Measurements from ENCODE around the gene RPS2. TPM values are rescaled to one million over a fixed set of nuclear protein-coding genes. Genes with fewer than 3 reads are reported as not detected.

The RPS2 gene
- total RNA-seq, 1 experiment from 2014 or later = 3,874 TPM

DNA sequence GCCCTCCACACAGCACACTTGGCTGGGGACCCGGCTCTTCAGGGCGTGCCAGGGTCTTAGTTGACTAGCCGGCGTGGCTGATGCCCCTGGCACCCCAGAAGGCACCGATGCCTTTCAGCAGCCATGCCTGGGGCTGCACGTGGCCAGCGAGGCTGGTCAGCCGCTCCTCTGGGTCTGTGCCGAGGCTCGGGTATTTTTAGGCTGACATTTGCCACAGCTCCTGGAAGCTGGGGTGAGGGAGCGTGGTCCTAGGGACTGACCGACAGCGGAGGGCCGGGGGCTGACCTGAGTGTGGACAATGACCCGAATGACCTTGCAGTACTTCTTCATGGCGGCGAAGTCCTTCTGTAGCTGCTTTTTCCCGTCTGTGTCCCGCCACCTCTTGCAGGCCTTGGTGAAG, 14.1 kb downstream of the RPS2 start:
- Histone ChIP-seq H2BK12ac (ENCODE audit: insufficient read length, low read depth, low read length) (no peak overlapping the region), H4K5ac (ENCODE audit: insufficient read length, low read depth, low read length) (no peak overlapping the region)
- H3K9me3 Mint-ChIP-seq = peaks cover 0 to 3% of the 10 kb centered on the region in 2 experiments; a peak in 2 of 5 replicates

More for the DNA sequence above, 14.1 kb downstream of the RPS2 start:
- Histone ChIP-seq H3K79me2 (ENCODE audit: insufficient read depth, low read length) (no peaks in the 10 kb centered on the region), H2BK5ac (ENCODE audit: insufficient read length, low read length) (no peak overlapping the region), H4K91ac (ENCODE audit: insufficient read length, low read depth, low read length) (no peak overlapping the region), H3K79me1 (ENCODE audit: insufficient read depth, low read depth, low read length, poor library complexity, severe bottlenecking) (no peaks in the 10 kb centered on the region), H4K8ac (replicated peaks; ENCODE audit: insufficient read length, low read depth, low read length) (no peak overlapping the region), H2BK120ac (ENCODE audit: low read depth, low read length, poor library complexity, severe bottlenecking) (no peak overlapping the region), H3K56ac (ENCODE audit: insufficient read length, low read depth, low read length) (no peak overlapping the region), H2AFZ (ENCODE audit: low read length) (no peak overlapping the region), H3K27ac (ENCODE audit: insufficient read length, low read depth, low read length) (no peak overlapping the region), H2BK20ac (ENCODE audit: low read depth, low read length, poor library complexity, severe bottlenecking) (no peak overlapping the region), H3K9me3 (ENCODE audit: control insufficient read depth, low read depth, low read length) (no peaks in the 10 kb centered on the region), H3K23ac (ENCODE audit: insufficient read length, low read depth, low read length) (no peak overlapping the region), H3K23me2 (ENCODE audit: insufficient read length, low read depth, low read length, poor library complexity, severe bottlenecking) (no peaks in the 10 kb centered on the region), H3K4me1 (ENCODE audit: insufficient read depth, low read length) (no peaks in the 10 kb centered on the region), H2BK15ac (ENCODE audit: low read depth, low read length) (no peak overlapping the region), H3K18ac (ENCODE audit: insufficient read length, low read depth, low read length) (no peak overlapping the region), H3K27me3 (ENCODE audit: insufficient read depth, low read length) (no peaks in the 10 kb centered on the region), H2AK5ac (ENCODE audit: insufficient read length, low read length) (no peak overlapping the region), H3K4me2 (ENCODE audit: insufficient read depth, insufficient read length, low read length) (no peak overlapping the region), H4K20me1 (ENCODE audit: control insufficient read depth, insufficient read depth, insufficient read length) (no peaks in the 10 kb centered on the region), H3K14ac (ENCODE audit: insufficient read depth, low read length) (no peak overlapping the region), H3K4ac (ENCODE audit: low read depth, low read length) (no peak overlapping the region), H3T11ph (ENCODE audit: low read length) (no peak overlapping the region), H3K9ac (ENCODE audit: extremely low read depth, insufficient read length, low read length) (no peak overlapping the region)
- TF ChIP-seq, protein P1, sequence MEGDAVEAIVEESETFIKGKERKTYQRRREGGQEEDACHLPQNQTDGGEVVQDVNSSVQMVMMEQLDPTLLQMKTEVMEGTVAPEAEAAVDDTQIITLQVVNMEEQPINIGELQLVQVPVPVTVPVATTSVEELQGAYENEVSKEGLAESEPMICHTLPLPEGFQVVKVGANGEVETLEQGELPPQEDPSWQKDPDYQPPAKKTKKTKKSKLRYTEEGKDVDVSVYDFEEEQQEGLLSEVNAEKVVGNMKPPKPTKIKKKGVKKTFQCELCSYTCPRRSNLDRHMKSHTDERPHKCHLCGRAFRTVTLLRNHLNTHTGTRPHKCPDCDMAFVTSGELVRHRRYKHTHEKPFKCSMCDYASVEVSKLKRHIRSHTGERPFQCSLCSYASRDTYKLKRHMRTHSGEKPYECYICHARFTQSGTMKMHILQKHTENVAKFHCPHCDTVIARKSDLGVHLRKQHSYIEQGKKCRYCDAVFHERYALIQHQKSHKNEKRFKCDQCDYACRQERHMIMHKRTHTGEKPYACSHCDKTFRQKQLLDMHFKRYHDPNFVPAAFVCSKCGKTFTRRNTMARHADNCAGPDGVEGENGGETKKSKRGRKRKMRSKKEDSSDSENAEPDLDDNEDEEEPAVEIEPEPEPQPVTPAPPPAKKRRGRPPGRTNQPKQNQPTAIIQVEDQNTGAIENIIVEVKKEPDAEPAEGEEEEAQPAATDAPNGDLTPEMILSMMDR (conservative IDR thresholded peaks at IDR 0.05) = no peak
- peaks cover 3% of the 10 kb centered on the region for H3K27me3 Mint-ChIP-seq (ENCODE audit: low read depth)
- no peaks in the 10 kb centered on the region; a peak in 1 of 7 replicates for H3K36me3 Mint-ChIP-seq (ENCODE audit: insufficient read depth in 1 of 3, low read depth in 3 of 3)
- H3K4me3 Mint-ChIP-seq = no peak overlapping the region
- no peak for DNase-seq
- H3K4me1 Mint-ChIP-seq = peaks cover 4 to 5% of the 10 kb centered on the region in 2 experiments; a peak in 2 of 4 replicates
- no CpG with 5 or more reads among the region's 19 CpGs for WGBS (ENCODE audit: extremely low coverage, insufficient read length, low lambda C conversion rate)
- peak overlapping the region in 1 of 3 experiments; percentile 92; a peak in 1 of 7 replicates for H3K27ac Mint-ChIP-seq

Data from H9 (cell line).